Measurements from ENCODE around the gene RACGAP1. TPM values are rescaled to one million over a fixed set of nuclear protein-coding genes. Genes with fewer than 3 reads are reported as not detected.

Gene RACGAP1
- total RNA-seq, 1 experiment from 2014 or later, result 78.6 TPM

DNA sequence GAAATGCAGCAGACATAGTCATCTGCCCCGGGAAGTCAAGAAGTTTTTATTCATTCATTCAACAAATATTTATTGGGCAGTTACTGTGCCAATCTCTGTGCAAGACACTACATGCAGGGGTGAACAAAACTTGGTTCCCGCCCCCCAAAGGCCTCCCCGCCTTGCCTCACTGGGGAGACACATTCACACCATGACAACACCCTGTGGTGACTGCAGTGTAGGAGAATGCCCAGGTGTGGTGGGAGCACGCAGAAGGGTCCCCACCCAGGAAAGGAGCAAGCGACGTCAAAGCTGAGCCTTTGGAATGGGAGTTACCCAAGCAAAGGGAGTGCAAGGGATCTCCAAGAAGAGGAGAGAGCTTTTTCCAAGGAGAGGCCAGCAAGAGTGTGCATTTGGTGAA, 54.2 kb downstream of the RACGAP1 start:
- Histone ChIP-seq H3K9me3 (ENCODE audit: low read length) (no peaks in the 10 kb centered on the region), H3K36me3 (ENCODE audit: insufficient read depth, low read length) (no peaks in the 10 kb centered on the region), H3K79me2 (ENCODE audit: low read length) (no peaks in the 10 kb centered on the region), H3K4me1 (ENCODE audit: low read length) (peaks cover 19% of the 10 kb centered on the region), H3K4me3 (ENCODE audit: low read length) (no peak overlapping the region), H2AFZ (ENCODE audit: low read length) (no peak overlapping the region), H4K20me1 (ENCODE audit: insufficient read depth, low read depth, low read length) (no peaks in the 10 kb centered on the region), H3K27ac (ENCODE audit: low read length) (no peak overlapping the region), H3K4me2 (ENCODE audit: low read depth, low read length, poor library complexity, severe bottlenecking) (no peak overlapping the region), H3K27me3 (ENCODE audit: low read length) (no peaks in the 10 kb centered on the region), H3K9ac (ENCODE audit: low read length) (no peak overlapping the region), H3K9me2 (replicated peaks; ENCODE audit: insufficient read depth, low read length) (no peaks in the 10 kb centered on the region)
- DNase-seq, result no peak

GRCh38 chr12:49970658-49971057, 54.6 kb downstream of the RACGAP1 start:
- H3K27ac ChIP-seq (ENCODE audit: low read length), result no peak overlapping the region
- H3K27me3 ChIP-seq (ENCODE audit: low read length), result no peaks in the 10 kb centered on the region
- H3K4me2 ChIP-seq (ENCODE audit: low read depth, low read length, poor library complexity, severe bottlenecking), result no peak overlapping the region

GRCh38 chr12:49969651-49970429, 55.5 kb downstream of the RACGAP1 start:
- H3K4me3 ChIP-seq (ENCODE audit: low read length), result no peak overlapping the region
- no peaks in the 10 kb centered on the region for H3K36me3 ChIP-seq (ENCODE audit: insufficient read depth, low read length)
- DNase-seq, result no peak
- no peaks in the 10 kb centered on the region for H3K27me3 ChIP-seq (ENCODE audit: low read length)
- H3K9me3 ChIP-seq (ENCODE audit: low read length), result no peaks in the 10 kb centered on the region
- H3K9me2 ChIP-seq (replicated peaks; ENCODE audit: insufficient read depth, low read length), result no peaks in the 10 kb centered on the region
- H3K27ac ChIP-seq (ENCODE audit: low read length), result no peak overlapping the region
- H3K9ac ChIP-seq (ENCODE audit: low read length), result no peak overlapping the region
- H3K4me2 ChIP-seq (ENCODE audit: low read depth, low read length, poor library complexity, severe bottlenecking), result no peak overlapping the region
- no peaks in the 10 kb centered on the region for H4K20me1 ChIP-seq (ENCODE audit: insufficient read depth, low read depth, low read length)
- peaks cover 2% of the 10 kb centered on the region; the same call in 1 of the 2 replicates for H3K79me2 ChIP-seq (ENCODE audit: low read length)
- no peak overlapping the region for H2AFZ ChIP-seq (ENCODE audit: low read length)
- H3K4me1 ChIP-seq (ENCODE audit: low read length), result peaks cover 32% of the 10 kb centered on the region

More at GRCh38 chr12:49970658-49971057, 54.6 kb downstream of the RACGAP1 start:
- Histone ChIP-seq H4K20me1 (ENCODE audit: insufficient read depth, low read depth, low read length) (no peaks in the 10 kb centered on the region), H3K9me2 (replicated peaks; ENCODE audit: insufficient read depth, low read length) (no peaks in the 10 kb centered on the region), H2AFZ (ENCODE audit: low read length) (no peak overlapping the region), H3K79me2 (ENCODE audit: low read length) (no peaks in the 10 kb centered on the region), H3K9me3 (ENCODE audit: low read length) (no peaks in the 10 kb centered on the region), H3K9ac (ENCODE audit: low read length) (no peak overlapping the region), H3K36me3 (ENCODE audit: insufficient read depth, low read length) (no peaks in the 10 kb centered on the region), H3K4me1 (ENCODE audit: low read length) (peaks cover 24% of the 10 kb centered on the region), H3K4me3 (ENCODE audit: low read length) (no peak overlapping the region)
- no peak for DNase-seq

DNA sequence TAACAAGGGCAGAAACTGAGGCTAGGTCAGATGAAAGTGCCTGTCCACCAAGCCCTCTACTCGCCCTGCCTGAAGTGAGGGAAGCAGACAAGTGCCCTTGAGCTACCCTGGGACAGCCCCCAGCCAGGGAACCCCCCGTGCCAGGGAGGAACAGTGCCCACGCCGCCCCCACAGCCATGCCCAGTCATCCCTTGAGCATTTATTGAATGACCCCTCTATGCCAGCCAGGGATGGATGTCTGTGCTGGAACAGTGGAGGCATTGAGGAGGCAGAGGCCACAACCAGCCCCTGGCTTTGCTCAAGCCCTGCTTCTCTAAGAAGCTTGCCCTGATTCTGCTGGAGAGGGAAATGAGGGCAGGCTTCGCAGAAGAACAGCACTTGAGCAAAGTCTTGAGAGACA, 56.3 kb downstream of the RACGAP1 start:
- no peaks in the 10 kb centered on the region for H3K9me2 ChIP-seq (replicated peaks; ENCODE audit: insufficient read depth, low read length)
- H3K79me2 ChIP-seq (ENCODE audit: low read length), result peaks cover 3% of the 10 kb centered on the region; the same call in 1 of the 2 replicates
- H3K36me3 ChIP-seq (ENCODE audit: insufficient read depth, low read length), result no peaks in the 10 kb centered on the region
- H3K4me1 ChIP-seq (ENCODE audit: low read length), result peaks cover 40% of the 10 kb centered on the region
- H2AFZ ChIP-seq (ENCODE audit: low read length), result no peak overlapping the region
- H3K4me2 ChIP-seq (ENCODE audit: low read depth, low read length, poor library complexity, severe bottlenecking), result no peak overlapping the region
- H3K27ac ChIP-seq (ENCODE audit: low read length), result no peak overlapping the region
- no peak overlapping the region for H3K9ac ChIP-seq (ENCODE audit: low read length)
- no peak for DNase-seq
- no peaks in the 10 kb centered on the region for H3K27me3 ChIP-seq (ENCODE audit: low read length)
- H3K4me3 ChIP-seq (ENCODE audit: low read length), result no peak overlapping the region
- H3K9me3 ChIP-seq (ENCODE audit: low read length), result no peaks in the 10 kb centered on the region
- H4K20me1 ChIP-seq (ENCODE audit: insufficient read depth, low read depth, low read length), result no peaks in the 10 kb centered on the region

DNA sequence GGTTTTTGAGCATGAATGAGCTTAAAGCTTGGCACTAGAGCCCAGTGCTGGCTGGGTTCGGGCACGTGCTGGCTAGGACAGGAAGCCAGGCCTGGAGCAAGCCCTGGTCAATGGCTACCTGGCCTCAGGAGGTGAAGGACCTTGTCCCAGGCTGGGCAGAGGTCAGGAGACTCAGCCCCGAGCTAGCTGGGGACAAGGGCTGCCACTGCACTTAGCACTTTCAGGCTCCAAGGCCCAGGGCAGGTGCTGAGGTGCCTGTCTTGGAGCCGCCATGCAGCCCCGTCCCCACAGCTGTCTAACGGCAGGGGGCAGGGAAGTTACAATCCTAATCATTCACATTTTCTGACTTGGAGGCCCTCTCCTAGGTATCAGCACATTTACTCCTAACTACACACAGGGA, 56.8 kb downstream of the RACGAP1 start:
- Histone ChIP-seq H3K27me3 (ENCODE audit: low read length) (no peaks in the 10 kb centered on the region), H3K79me2 (ENCODE audit: low read length) (peaks cover 3% of the 10 kb centered on the region; the same call in 1 of the 2 replicates), H3K9me3 (ENCODE audit: low read length) (no peaks in the 10 kb centered on the region), H3K4me3 (ENCODE audit: low read length) (no peak overlapping the region), H3K27ac (ENCODE audit: low read length) (no peak overlapping the region), H3K9me2 (replicated peaks; ENCODE audit: insufficient read depth, low read length) (no peaks in the 10 kb centered on the region), H3K4me1 (ENCODE audit: low read length) (peaks cover 46% of the 10 kb centered on the region), H4K20me1 (ENCODE audit: insufficient read depth, low read depth, low read length) (no peaks in the 10 kb centered on the region), H3K9ac (ENCODE audit: low read length) (no peak overlapping the region), H3K4me2 (ENCODE audit: low read depth, low read length, poor library complexity, severe bottlenecking) (no peak overlapping the region), H3K36me3 (ENCODE audit: insufficient read depth, low read length) (no peaks in the 10 kb centered on the region), H2AFZ (ENCODE audit: low read length) (no peak overlapping the region)
- no peak for DNase-seq

- Histone ChIP-seq H3K9me3 (ENCODE audit: low read length) (no peaks in the 10 kb centered on the region), H3K4me2 (ENCODE audit: low read depth, low read length, poor library complexity, severe bottlenecking) (peak overlapping the region; percentile 80), H2AFZ (ENCODE audit: low read length) (no peak overlapping the region), H3K9me2 (replicated peaks; ENCODE audit: insufficient read depth, low read length) (no peaks in the 10 kb centered on the region), H3K27ac (ENCODE audit: low read length) (no peak overlapping the region), H3K4me3 (ENCODE audit: low read length) (peak overlapping the region; percentile 64; the same call in 1 of the 2 replicates), H3K36me3 (ENCODE audit: insufficient read depth, low read length) (no peaks in the 10 kb centered on the region), H3K27me3 (ENCODE audit: low read length) (no peaks in the 10 kb centered on the region), H3K4me1 (ENCODE audit: low read length) (peaks cover 52% of the 10 kb centered on the region), H3K79me2 (ENCODE audit: low read length) (peaks cover 3% of the 10 kb centered on the region; the same call in 1 of the 2 replicates), H3K9ac (ENCODE audit: low read length) (peak overlapping the region; percentile 90), H4K20me1 (ENCODE audit: insufficient read depth, low read depth, low read length) (no peaks in the 10 kb centered on the region)
- DNase-seq, result no peak
Observed at GRCh38 chr12:49967777-49968250, 57.5 kb downstream of the RACGAP1 start.

DNA sequence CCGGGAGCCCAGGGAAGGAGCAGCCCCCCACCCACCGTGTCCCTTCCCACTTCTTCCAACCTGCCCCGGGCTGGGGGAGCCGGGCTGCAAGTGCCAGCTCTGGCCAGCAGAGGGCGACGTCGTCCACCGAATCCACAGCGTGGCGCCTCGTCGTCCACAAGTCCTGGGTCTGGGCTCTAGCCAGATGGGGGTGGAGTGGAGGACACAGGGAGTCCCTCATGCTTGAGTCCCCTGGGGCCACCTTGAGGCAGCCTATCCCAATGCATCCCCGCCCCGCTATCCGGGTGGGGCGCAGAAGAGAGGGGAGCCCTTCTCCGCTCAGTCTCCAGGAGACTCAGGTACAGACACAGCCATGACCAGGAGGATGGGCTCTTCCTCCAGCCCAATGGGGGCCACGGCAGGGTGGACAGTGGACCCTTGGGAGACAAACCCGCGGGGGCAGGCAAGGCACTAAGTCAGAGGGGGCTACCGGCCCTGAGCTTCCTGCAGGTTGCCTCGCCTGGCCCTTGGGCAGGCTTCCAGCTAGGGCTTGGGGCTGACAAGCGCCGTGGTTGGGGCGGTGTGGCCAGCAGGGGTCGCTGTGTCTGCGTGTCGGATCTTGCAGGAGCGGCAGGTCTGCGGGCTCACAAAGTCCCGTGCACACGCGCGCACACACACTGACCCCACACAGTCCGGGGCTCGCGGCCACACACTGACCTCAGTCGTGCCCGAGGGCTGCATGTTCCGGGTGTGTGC, 58.1 kb downstream of the RACGAP1 start:
- Histone ChIP-seq H3K9me2 (replicated peaks; ENCODE audit: insufficient read depth, low read length) (no peaks in the 10 kb centered on the region), H3K36me3 (ENCODE audit: insufficient read depth, low read length) (no peaks in the 10 kb centered on the region), H3K9ac (ENCODE audit: low read length) (peak overlapping the region; percentile 90), H3K27ac (ENCODE audit: low read length) (peak overlapping the region; percentile 97), H2AFZ (ENCODE audit: low read length) (peak overlapping the region; percentile 97), H3K4me2 (ENCODE audit: low read depth, low read length, poor library complexity, severe bottlenecking) (peak overlapping the region; percentile 80), H4K20me1 (ENCODE audit: insufficient read depth, low read depth, low read length) (no peaks in the 10 kb centered on the region), H3K4me1 (ENCODE audit: low read length) (peaks cover 58% of the 10 kb centered on the region), H3K4me3 (ENCODE audit: low read length) (peak overlapping the region; percentile 64), H3K79me2 (ENCODE audit: low read length) (peaks cover 5% of the 10 kb centered on the region), H3K9me3 (ENCODE audit: low read length) (no peaks in the 10 kb centered on the region), H3K27me3 (ENCODE audit: low read length) (no peaks in the 10 kb centered on the region)
- peak; percentile 96 for DNase-seq

DNA sequence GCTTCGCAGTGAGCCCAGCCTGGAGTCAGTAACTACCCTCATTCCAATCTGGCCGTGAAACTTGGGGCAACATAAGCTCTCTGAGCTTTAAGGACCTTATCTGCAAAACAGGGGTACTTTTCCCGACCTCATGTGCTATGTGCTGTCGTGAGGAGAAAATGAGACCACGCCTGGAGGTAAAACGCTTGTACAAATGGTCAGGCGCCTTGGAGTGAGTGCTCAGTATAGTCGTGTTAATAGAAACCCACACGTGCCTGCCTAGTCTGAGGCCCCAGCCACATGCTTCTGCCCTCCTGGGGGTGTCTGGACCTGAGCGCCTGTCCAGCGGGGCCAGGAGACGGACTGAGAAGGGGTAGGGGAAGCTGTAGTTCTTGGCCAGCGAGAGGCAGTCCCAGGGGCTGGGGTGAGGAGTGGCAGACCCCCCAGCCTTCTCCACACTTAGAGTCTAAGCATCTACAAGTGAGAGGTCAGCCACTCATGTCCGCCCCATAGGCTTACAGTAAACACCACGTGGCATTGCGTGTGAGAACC, 58.7 kb downstream of the RACGAP1 start:
- Histone ChIP-seq H3K4me1 (ENCODE audit: low read length) (peaks cover 63% of the 10 kb centered on the region), H2AFZ (ENCODE audit: low read length) (peak overlapping the region; percentile 97; the same call in 1 of the 2 replicates), H3K79me2 (ENCODE audit: low read length) (peaks cover 8% of the 10 kb centered on the region), H4K20me1 (ENCODE audit: insufficient read depth, low read depth, low read length) (no peaks in the 10 kb centered on the region), H3K36me3 (ENCODE audit: insufficient read depth, low read length) (no peaks in the 10 kb centered on the region), H3K27me3 (ENCODE audit: low read length) (no peaks in the 10 kb centered on the region), H3K27ac (ENCODE audit: low read length) (peak overlapping the region; percentile 97), H3K4me3 (ENCODE audit: low read length) (peak overlapping the region; percentile 64; the same call in 1 of the 2 replicates), H3K4me2 (ENCODE audit: low read depth, low read length, poor library complexity, severe bottlenecking) (peak overlapping the region; percentile 80), H3K9me3 (ENCODE audit: low read length) (no peaks in the 10 kb centered on the region), H3K9me2 (replicated peaks; ENCODE audit: insufficient read depth, low read length) (no peaks in the 10 kb centered on the region), H3K9ac (ENCODE audit: low read length) (peak overlapping the region; percentile 90)
- DNase-seq, result peak; percentile 78

All from Karpas-422 (cell line).